HCT116 (cell line): Measurements from ENCODE around the gene DOCK1. TPM values are rescaled to one million over a fixed set of nuclear protein-coding genes. Genes with fewer than 3 reads are reported as not detected.

Source experiments
- ATAC-seq: fragments of 200-7000 bp; cut with Tn5 transposase; 2 replicates; pipeline ENCODE4 v1.9.1; 2020; ENCODE audit warnings: mild to moderate bottlenecking, moderate library complexity
- BruUV-seq: library from RNA; stranded (reverse); fragments of 400-500 nt; replicated peaks from 2 replicates; lab custom pipeline; 2021; lab: Mats Ljungman, UMichigan
- CTCF ChIA-PET: fragments of 300-600 bp; sonication (Branson Sonifier 250); formaldehyde crosslinking; loops from one replicate; lab custom pipeline; 2021; ENCODE audit warnings: antibody characterized with exemption; lab: Charles Lee
- POLR2A ChIA-PET: fragments of 300-600, 350-600 bp; sonication (Branson Sonifier 250); formaldehyde crosslinking; loops from one replicate; lab custom pipeline; 2021; ENCODE audit warnings: antibody characterized with exemption; lab: Charles Lee
- RAD21 ChIA-PET, 2 experiments: fragments of 300-600 bp; sonication (Branson Sonifier 250); formaldehyde crosslinking; loops; one replicate each; lab custom pipeline; 2023; ENCODE audit warnings: low total read pairs in 2 of 2; ENCODE audit not compliant: uncharacterized antibody in 2 of 2, unreplicated experiment in 2 of 2, low non-redundant PET in 1 of 2; lab: Charles Lee
- DNase-seq: peaks from one replicate; pipeline ENCODE4 v3.0.0-alpha.2; 2010; ENCODE audit warnings: low read depth, low spot score
- H2AFZ ChIP-seq: fragments of 200-600 bp; shearing (Covaris generic), sonication (generic); 2 replicates; pipeline ENCODE4 v1.6.1; 2017; ENCODE audit warnings: low read depth, mixed run types, mixed read lengths, antibody characterized with exemption, low read length; ENCODE audit not compliant: poor library complexity, severe bottlenecking
- H3K27ac ChIP-seq: 2 replicates; pipeline ENCODE4 v1.5.1; 2012; ENCODE audit warnings: low read depth, low read length
- H3K27me3 ChIP-seq: fragments of 200-600 bp; sonication (generic); 2 replicates; pipeline ENCODE4 v1.6.1; 2016; ENCODE audit warnings: mixed run types, low read length, mixed read lengths; ENCODE audit not compliant: insufficient read depth
- H3K36me3 ChIP-seq, 2 experiments: fragments of 200-500 bp in 1 of 2; fragments of 200-600 bp in 1 of 2; sonication (Bioruptor generic) in 1 of 2; sonication (generic) in 1 of 2; 2 replicates each; pipeline versions ENCODE4 v1.5.1 to v1.6.1; 2014 to 2016; ENCODE audit warnings: low read length in 2 of 2, inconsistent platforms in 1 of 2, mixed read lengths in 1 of 2, mixed run types in 1 of 2; ENCODE audit not compliant: insufficient read depth in 2 of 2, control insufficient read depth in 1 of 2
- H3K4me1 ChIP-seq, 2 experiments: fragments of 200-600 bp in 1 of 2; sonication (generic) in 1 of 2; 2 replicates each; pipeline versions ENCODE4 v1.5.1 to v1.6.1; 2012 to 2017; ENCODE audit warnings: low read length in 2 of 2, inconsistent platforms in 1 of 2, mild to moderate bottlenecking in 1 of 2, mixed read lengths in 1 of 2, mixed run types in 1 of 2, moderate library complexity in 1 of 2; ENCODE audit not compliant: insufficient read depth in 2 of 2, control insufficient read depth in 1 of 2
- H3K4me2 ChIP-seq: fragments of 200-600 bp; sonication (generic); 2 replicates; pipeline ENCODE4 v1.6.1; 2017; ENCODE audit warnings: mixed run types, low read length, mixed read lengths
- H3K4me3 ChIP-seq, 2 experiments: fragments of 200-600 bp in 1 of 2; sonication (generic) in 1 of 2; replicated peaks in 1 of 2; 2 replicates each; pipeline ENCODE4 v1.5.1; 2011 to 2016; ENCODE audit warnings: low read length in 2 of 2, control low read depth in 1 of 2, low read depth in 1 of 2, mild to moderate bottlenecking in 1 of 2, mixed read lengths in 1 of 2, mixed run types in 1 of 2
- H3K79me2 ChIP-seq: fragments of 200-600 bp; sonication (generic); 2 replicates; pipeline ENCODE4 v1.6.1; 2017; ENCODE audit warnings: mild to moderate bottlenecking, mixed run types, low read length, moderate library complexity, mixed read lengths; ENCODE audit not compliant: insufficient read depth
- H3K9ac ChIP-seq: fragments of 200-600 bp; sonication (generic); 2 replicates; pipeline ENCODE4 v1.6.1; 2016; ENCODE audit warnings: low read length, mixed read lengths
- H3K9me2 ChIP-seq: fragments of 200-600 bp; sonication (generic), shearing (Covaris generic); 2 replicates; pipeline ENCODE4 v1.6.1; 2017; ENCODE audit warnings: mixed run types, mild to moderate bottlenecking, moderate library complexity; ENCODE audit not compliant: insufficient read depth
- H3K9me3 ChIP-seq, 2 experiments: fragments of 200-500 bp in 1 of 2; fragments of 200-600 bp in 1 of 2; sonication (Bioruptor generic) in 1 of 2; sonication (generic) in 1 of 2; 2 replicates each; pipeline ENCODE4 v1.6.1; 2014 to 2017; ENCODE audit warnings: low read length in 2 of 2, mixed read lengths in 2 of 2, inconsistent platforms in 1 of 2, low read depth in 1 of 2, mild to moderate bottlenecking in 1 of 2, mixed run types in 1 of 2, moderate library complexity in 1 of 2; ENCODE audit not compliant: control insufficient read depth in 1 of 2, insufficient read depth in 1 of 2
- H4K20me1 ChIP-seq: fragments of 200-600 bp; sonication (generic), shearing (Covaris generic); 2 replicates; pipeline ENCODE4 v1.6.1; 2017; ENCODE audit warnings: mixed run types, mild to moderate bottlenecking, moderate library complexity; ENCODE audit not compliant: insufficient read depth
- CBX3 ChIP-seq: IDR thresholded peaks from 2 replicates; pipeline ENCODE4 v1.6.1; 2012; ENCODE audit warnings: low read depth
- CEBPB ChIP-seq: IDR thresholded peaks from 2 replicates; pipeline ENCODE4 v1.6.1; 2012; ENCODE audit warnings: low read depth
- EGR1 ChIP-seq: IDR thresholded peaks from 2 replicates; pipeline ENCODE4 v1.6.1; 2012; ENCODE audit warnings: low read depth
- EZH2phosphoT487 ChIP-seq: fragments of 200-600 bp; IDR thresholded peaks from 2 replicates; pipeline ENCODE4 v1.6.1; 2018; ENCODE audit warnings: antibody characterized with exemption, borderline replicate concordance
- FOSL1 ChIP-seq: IDR thresholded peaks from 2 replicates; pipeline ENCODE4 v1.6.1; 2012; ENCODE audit warnings: low read depth
- JUND ChIP-seq: IDR thresholded peaks from 2 replicates; pipeline ENCODE4 v1.6.1; 2012
- POLR2A ChIP-seq: IDR thresholded peaks from 2 replicates; pipeline ENCODE4 v1.7.0; 2011; ENCODE audit warnings: borderline replicate concordance; ENCODE audit not compliant: insufficient read depth, insufficient read length; ENCODE audit errors: extremely low read depth
- POLR2AphosphoS5 ChIP-seq: IDR thresholded peaks from 2 replicates; pipeline ENCODE4 v1.6.1; 2011; ENCODE audit warnings: mild to moderate bottlenecking, low read depth, low read length, moderate library complexity
- SIN3A ChIP-seq: IDR thresholded peaks from 2 replicates; pipeline ENCODE4 v1.6.1; 2012; ENCODE audit warnings: low read depth
- SRF ChIP-seq: IDR thresholded peaks from 2 replicates; pipeline ENCODE4 v1.6.1; 2012; ENCODE audit warnings: low read depth
- YY1 ChIP-seq: IDR thresholded peaks from 2 replicates; pipeline ENCODE4 v1.6.1; 2011; ENCODE audit warnings: low read length, low read depth, moderate library complexity, mild to moderate bottlenecking; ENCODE audit not compliant: insufficient replicate concordance; ENCODE audit errors: extremely low read depth
- ZFX ChIP-seq: fragments of 450-650 bp; IDR thresholded peaks from 2 replicates; pipeline ENCODE4 v1.6.1; 2017
- intact Hi-C: fragments of 100-400 bp; cut with micrococcal nuclease; formaldehyde crosslinking; loops from 2 replicates; pipeline ENCODE4 v1.10.0; 2022
- total RNA-seq: library from RNA; stranded (reverse); gene quantifications from one replicate; pipeline ENCODE4 v1.2.1, GENCODE V29; 2021; ENCODE audit not compliant: unreplicated experiment
- TF ChIP-seq, protein P1 (sequence below): IDR thresholded peaks from 2 replicates; pipeline ENCODE4 v1.6.1; 2011; ENCODE audit warnings: mild to moderate bottlenecking, low read length, moderate library complexity; ENCODE audit not compliant: insufficient replicate concordance; ENCODE audit errors: extremely low read depth

DOCK1 gene
- total RNA-seq, 1 experiment from 2014 or later, result 46.5 TPM

DNA sequence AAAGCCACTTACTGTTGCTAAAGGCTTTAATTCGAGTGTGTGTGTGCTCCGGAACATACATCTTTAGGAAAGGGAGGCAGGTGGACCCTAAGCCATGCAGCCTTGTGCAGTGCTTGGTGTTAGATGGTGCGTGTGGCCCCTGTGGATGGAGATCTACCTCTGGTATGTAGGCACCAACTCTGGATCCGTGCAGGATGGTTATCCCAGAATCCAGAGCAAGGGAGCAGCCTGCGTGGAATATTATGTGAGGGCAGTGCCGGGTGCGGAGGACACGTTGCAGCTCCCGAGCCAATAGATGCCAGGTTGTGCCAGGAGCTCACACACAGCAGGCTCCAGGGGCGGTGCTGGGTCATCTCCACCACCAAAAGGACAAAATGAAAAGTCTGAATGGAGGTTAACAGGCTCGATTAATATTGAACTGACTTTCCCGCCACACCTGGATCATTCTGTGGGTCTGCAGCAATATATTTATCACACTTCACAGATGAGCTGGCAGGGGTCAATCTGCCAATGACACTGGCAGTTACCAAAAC is 500.9 kb downstream of the DOCK1 start:
- no peaks in the 10 kb centered on the region for H3K27me3 ChIP-seq
- intact Hi-C loops, result no loop called here
- no peak overlapping the region for H3K9ac ChIP-seq
- ChIA-PET RAD21 (interaction anchor here in 1 of 2 experiments (0.6 kb wide), 1 partner anchor 448 kb away, joined by 3 read pairs; no protein-coding TSS in a partner anchor), CTCF (no interaction called here), POLR2A (no interaction called here)
- H2AFZ ChIP-seq, result no peak overlapping the region
- ATAC-seq, result no peak
- no peaks in the 10 kb centered on the region; a peak in 1 of 4 replicates for H3K36me3 ChIP-seq
- H3K4me3 ChIP-seq, result no peak overlapping the region
- H3K9me2 ChIP-seq, result no peaks in the 10 kb centered on the region
- TF ChIP-seq, protein P1, sequence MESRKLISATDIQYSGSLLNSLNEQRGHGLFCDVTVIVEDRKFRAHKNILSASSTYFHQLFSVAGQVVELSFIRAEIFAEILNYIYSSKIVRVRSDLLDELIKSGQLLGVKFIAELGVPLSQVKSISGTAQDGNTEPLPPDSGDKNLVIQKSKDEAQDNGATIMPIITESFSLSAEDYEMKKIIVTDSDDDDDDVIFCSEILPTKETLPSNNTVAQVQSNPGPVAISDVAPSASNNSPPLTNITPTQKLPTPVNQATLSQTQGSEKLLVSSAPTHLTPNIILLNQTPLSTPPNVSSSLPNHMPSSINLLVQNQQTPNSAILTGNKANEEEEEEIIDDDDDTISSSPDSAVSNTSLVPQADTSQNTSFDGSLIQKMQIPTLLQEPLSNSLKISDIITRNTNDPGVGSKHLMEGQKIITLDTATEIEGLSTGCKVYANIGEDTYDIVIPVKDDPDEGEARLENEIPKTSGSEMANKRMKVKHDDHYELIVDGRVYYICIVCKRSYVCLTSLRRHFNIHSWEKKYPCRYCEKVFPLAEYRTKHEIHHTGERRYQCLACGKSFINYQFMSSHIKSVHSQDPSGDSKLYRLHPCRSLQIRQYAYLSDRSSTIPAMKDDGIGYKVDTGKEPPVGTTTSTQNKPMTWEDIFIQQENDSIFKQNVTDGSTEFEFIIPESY, result no peak
- TF ChIP-seq YY1 (no peak), EGR1 (no peak), POLR2A (no peak), CBX3 (no peak), FOSL1 (no peak)
- no peak overlapping the region for H3K4me2 ChIP-seq
- BruUV-seq, result no TSS peak
- H3K4me1 ChIP-seq, result no peaks in the 10 kb centered on the region
- no peaks in the 10 kb centered on the region for H3K9me3 ChIP-seq
- DNase-seq, result no peak
- no peaks in the 10 kb centered on the region for H4K20me1 ChIP-seq
- no peaks in the 10 kb centered on the region for H3K79me2 ChIP-seq
- H3K27ac ChIP-seq, result no peak overlapping the region

DNA sequence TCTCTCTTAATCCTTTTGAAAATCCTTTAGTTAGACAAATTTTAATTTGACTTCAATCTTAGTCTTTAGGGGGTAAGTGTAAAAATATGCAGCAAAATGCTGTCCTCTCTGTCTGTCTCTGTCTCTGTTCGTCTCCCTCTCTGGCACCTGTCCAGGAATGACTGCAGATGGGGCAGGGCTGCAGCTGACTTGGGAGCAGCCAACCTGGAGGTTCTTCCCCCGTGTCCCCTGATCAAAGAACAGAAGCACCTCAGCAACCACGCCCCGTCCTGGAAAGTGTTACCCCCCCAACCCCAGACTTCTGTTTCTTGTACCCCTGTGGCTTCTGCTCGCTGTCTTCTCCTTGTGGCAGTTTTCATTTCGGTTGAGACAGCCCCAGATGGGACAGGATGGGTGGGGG is 502.3 kb downstream of the DOCK1 start:
- Histone ChIP-seq H2AFZ (no peak overlapping the region), H3K9me2 (no peaks in the 10 kb centered on the region), H3K27me3 (no peaks in the 10 kb centered on the region), H3K79me2 (no peaks in the 10 kb centered on the region), H3K27ac (no peak overlapping the region), H3K9me3 (no peaks in the 10 kb centered on the region), H4K20me1 (no peaks in the 10 kb centered on the region), H3K36me3 (no peaks in the 10 kb centered on the region; a peak in 1 of 4 replicates), H3K4me2 (no peak overlapping the region), H3K4me1 (no peaks in the 10 kb centered on the region), H3K4me3 (no peak overlapping the region), H3K9ac (no peak overlapping the region)
- ChIA-PET RAD21 (no interaction called here), CTCF (no interaction called here), POLR2A (no interaction called here)
- no peak for TF ChIP-seq CEBPB
- TF ChIP-seq ZFX, result no peak
- TF ChIP-seq EZH2phosphoT487, result no peak
- TF ChIP-seq POLR2AphosphoS5, result no peak
- no peak for TF ChIP-seq SIN3A
- no peak for TF ChIP-seq JUND
- TF ChIP-seq, protein P1, result no peak
- TF ChIP-seq SRF, result no peak
- no TSS peak for BruUV-seq
- intact Hi-C loops, result no loop called here
- ATAC-seq (no peak), DNase-seq (no peak)
